ENCODE results near the gene ARHGAP6.
"Not testable (repeated sequence)": the region's sequence is repeated elsewhere in the genome, so short reads cannot be mapped to it uniquely, and the experiment has no call there.

DNA sequence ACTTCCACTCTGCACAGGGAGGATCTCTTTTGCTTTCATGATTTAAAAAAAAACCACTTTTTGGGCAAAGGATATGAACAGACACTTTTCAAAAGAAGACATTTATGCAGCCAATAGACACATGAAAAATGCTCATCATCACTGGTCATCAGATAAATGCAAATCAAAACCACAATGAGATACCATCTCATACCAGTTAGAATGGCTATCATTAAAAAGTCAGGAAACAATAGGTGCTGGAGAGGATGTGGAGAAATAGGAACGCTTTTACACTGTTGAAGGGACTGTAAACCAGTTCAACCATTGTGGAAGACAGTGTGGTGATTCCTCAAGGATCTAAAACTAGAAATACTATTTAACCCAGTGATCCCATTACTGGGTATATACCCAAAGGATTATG, 87.4 kb downstream of the ARHGAP6 start:
- TF ChIP-seq, protein P1, sequence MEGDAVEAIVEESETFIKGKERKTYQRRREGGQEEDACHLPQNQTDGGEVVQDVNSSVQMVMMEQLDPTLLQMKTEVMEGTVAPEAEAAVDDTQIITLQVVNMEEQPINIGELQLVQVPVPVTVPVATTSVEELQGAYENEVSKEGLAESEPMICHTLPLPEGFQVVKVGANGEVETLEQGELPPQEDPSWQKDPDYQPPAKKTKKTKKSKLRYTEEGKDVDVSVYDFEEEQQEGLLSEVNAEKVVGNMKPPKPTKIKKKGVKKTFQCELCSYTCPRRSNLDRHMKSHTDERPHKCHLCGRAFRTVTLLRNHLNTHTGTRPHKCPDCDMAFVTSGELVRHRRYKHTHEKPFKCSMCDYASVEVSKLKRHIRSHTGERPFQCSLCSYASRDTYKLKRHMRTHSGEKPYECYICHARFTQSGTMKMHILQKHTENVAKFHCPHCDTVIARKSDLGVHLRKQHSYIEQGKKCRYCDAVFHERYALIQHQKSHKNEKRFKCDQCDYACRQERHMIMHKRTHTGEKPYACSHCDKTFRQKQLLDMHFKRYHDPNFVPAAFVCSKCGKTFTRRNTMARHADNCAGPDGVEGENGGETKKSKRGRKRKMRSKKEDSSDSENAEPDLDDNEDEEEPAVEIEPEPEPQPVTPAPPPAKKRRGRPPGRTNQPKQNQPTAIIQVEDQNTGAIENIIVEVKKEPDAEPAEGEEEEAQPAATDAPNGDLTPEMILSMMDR (IDR thresholded peaks at IDR 0.05; ENCODE audit: low read depth, low read length): not testable (repeated sequence)
- not testable (repeated sequence) for TF ChIP-seq POLR2A (IDR thresholded peaks at IDR 0.05; ENCODE audit: extremely low read depth, insufficient read length); MYC (IDR thresholded peaks at IDR 0.05; ENCODE audit: low read depth, low read length)
